ENCODE measurements around the gene NSMCE3.

DNA sequence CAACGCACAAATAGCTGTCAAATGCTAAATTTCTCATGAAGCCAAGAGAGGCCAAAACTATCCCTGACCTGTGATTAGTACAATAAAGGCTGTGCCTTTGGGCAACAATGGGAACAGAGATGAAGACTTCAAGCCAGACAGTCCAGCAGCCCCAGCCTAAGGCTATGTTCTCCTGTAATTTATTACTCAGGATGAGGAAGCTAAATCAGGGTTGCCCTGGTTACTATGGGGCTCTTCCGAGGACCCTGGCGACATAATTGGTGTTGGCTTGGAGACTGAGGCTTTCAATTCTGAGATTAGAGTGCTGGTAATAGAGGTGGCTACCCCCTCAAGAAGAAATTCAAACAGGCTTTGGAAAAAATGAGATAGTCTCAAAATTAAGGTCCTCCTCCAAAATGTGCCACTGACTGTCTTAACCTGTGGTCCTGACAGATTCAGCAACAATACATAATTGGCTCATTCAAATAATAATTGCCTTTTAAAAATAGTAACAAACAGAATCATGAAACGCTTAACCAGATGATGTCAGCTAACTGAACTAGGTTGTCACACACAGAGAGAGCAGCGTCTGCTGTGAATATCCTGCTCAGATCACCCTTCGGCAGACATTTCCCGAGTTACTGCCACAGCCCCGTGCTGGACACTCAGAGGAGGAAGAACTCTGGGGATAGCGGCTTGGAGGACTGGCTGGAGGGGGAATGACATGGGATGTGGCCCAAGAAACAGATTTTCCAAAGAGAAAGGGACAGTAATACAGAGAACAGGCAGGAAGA lies 43.0 kb downstream of the NSMCE3 start:
- TF ChIP-seq CTCF (IDR thresholded peaks at IDR 0.05; ENCODE audit: poor library complexity) (no peak), EZH2 (IDR thresholded peaks at IDR 0.05; ENCODE audit: borderline replicate concordance) (no peak), EZH2phosphoT487 (IDR thresholded peaks at IDR 0.05; ENCODE audit: low read depth, severe bottlenecking, unreplicated experiment) (no peak)

Data from hepatocyte (in vitro differentiated cells).